ENCODE measurements around the gene EPO. TPM values are rescaled to one million over a fixed set of nuclear protein-coding genes. Genes with fewer than 3 reads are reported as not detected.
"Not testable (repeated sequence)": the region's sequence is repeated elsewhere in the genome, so short reads cannot be mapped to it uniquely, and the experiment has no call there.

Gene EPO
- total and polyA plus RNA-seq, 4 experiments from 2014 or later = not detected

GRCh38 chr7:100723732-100724275 lies 3.5 kb downstream of the EPO start:
- CTCF ChIA-PET (ENCODE audit: partially characterized antibody) = interaction anchor here (1.3 to 5.1 kb wide), 4 partner anchors 18 to 165 kb away, joined by 3 to 47 read pairs (median 24); partner anchors contain the start of gene POP7
- H3K27ac Mint-ChIP-seq = no peak overlapping the region
- H3K4me3 Mint-ChIP-seq = no peak overlapping the region
- Histone ChIP-seq H3K9me3 (ENCODE audit: control insufficient read depth in 1 of 2, low read length in 2 of 2) (no peaks in the 10 kb centered on the region), H3K4me3 (ENCODE audit: low read length in 2 of 2) (no peak overlapping the region), H3K27ac (ENCODE audit: low read depth, low read length) (no peak overlapping the region), H3K36me3 (ENCODE audit: insufficient read depth, low read length) (no peaks in the 10 kb centered on the region), H3K27me3 (ENCODE audit: insufficient read depth, low read length) (peaks cover 8% of the 10 kb centered on the region), H3K4me1 (ENCODE audit: insufficient read depth, low read length) (peaks cover 5% of the 10 kb centered on the region)
- H3K27me3 Mint-ChIP-seq = peaks cover 22 to 44% of the 10 kb centered on the region in 2 donors
- H3K4me1 Mint-ChIP-seq = peaks cover 0 to 4% (median 3%) of the 10 kb centered on the region in 4 donors
- no peak for DNase-seq
- POLR2A ChIA-PET (ENCODE audit: partially characterized antibody) = no interaction called here
- peaks cover 0 to 4% of the 10 kb centered on the region in 2 donors for H3K36me3 Mint-ChIP-seq
- intact Hi-C loops (cut with micrococcal nuclease) = no loop called here
- peaks cover 0 to 12% (median 4%) of the 10 kb centered on the region in 8 donors for H3K9me3 Mint-ChIP-seq

- H3K9me3 Mint-ChIP-seq; H3K27me3 ChIP-seq (ENCODE audit: insufficient read depth, low read length); POLR2A ChIA-PET (ENCODE audit: partially characterized antibody); H3K9me3 ChIP-seq (ENCODE audit: control insufficient read depth in 1 of 2, low read length in 2 of 2); H3K36me3 ChIP-seq (ENCODE audit: insufficient read depth, low read length); H3K36me3 Mint-ChIP-seq; H3K4me1 ChIP-seq (ENCODE audit: insufficient read depth, low read length); H3K4me1 Mint-ChIP-seq; DNase-seq; H3K27ac Mint-ChIP-seq; H3K4me3 Mint-ChIP-seq; H3K4me3 ChIP-seq (ENCODE audit: low read length in 2 of 2); intact Hi-C loops (cut with micrococcal nuclease); H3K27ac ChIP-seq (ENCODE audit: low read depth, low read length): not testable (repeated sequence)
- CTCF ChIA-PET (ENCODE audit: partially characterized antibody) = interaction anchor here (0.6 to 5.1 kb wide), 6 partner anchors 19 to 483 kb away, joined by 3 to 47 read pairs (median 6); partner anchors contain the start of genes POP7 and SLC12A9
- H3K27me3 Mint-ChIP-seq = peaks cover 20 to 41% of the 10 kb centered on the region in 2 donors
Observed at GRCh38 chr7:100724364-100724763, 4.1 kb downstream of the EPO start.

- H3K27ac Mint-ChIP-seq = no peak overlapping the region
- intact Hi-C loops (cut with micrococcal nuclease) = no loop called here
- POLR2A ChIA-PET (ENCODE audit: partially characterized antibody) = no interaction called here
Observed at GRCh38 chr7:100726996-100727761, 6.9 kb downstream of the EPO start.

GRCh38 chr7:100728196-100728595 lies 7.9 kb downstream of the EPO start:
- Histone ChIP-seq H3K9me3 (ENCODE audit: control insufficient read depth in 1 of 2, low read length in 2 of 2) (no peaks in the 10 kb centered on the region), H3K27ac (ENCODE audit: low read depth, low read length) (no peak overlapping the region), H3K4me1 (ENCODE audit: insufficient read depth, low read length) (peaks cover 5% of the 10 kb centered on the region), H3K27me3 (ENCODE audit: insufficient read depth, low read length) (no peaks in the 10 kb centered on the region), H3K36me3 (ENCODE audit: insufficient read depth, low read length) (no peaks in the 10 kb centered on the region), H3K4me3 (ENCODE audit: low read length in 2 of 2) (no peak overlapping the region)
- intact Hi-C loops (cut with micrococcal nuclease) = loop anchor here (2.0 kb wide), 1 partner anchor 15 kb away; no protein-coding TSS in a partner anchor
- Mint-ChIP-seq H3K9me3 (no peaks in the 10 kb centered on the region), H3K36me3 (no peaks in the 10 kb centered on the region), H3K4me1 (peaks cover 0 to 4% (median 3%) of the 10 kb centered on the region in 4 donors), H3K4me3 (no peak overlapping the region), H3K27me3 (peaks cover 13 to 16% of the 10 kb centered on the region in 2 donors), H3K27ac (no peak overlapping the region)
- POLR2A ChIA-PET (ENCODE audit: partially characterized antibody) = no interaction called here
- no peak for DNase-seq
- CTCF ChIA-PET (ENCODE audit: partially characterized antibody) = interaction anchor here (0.9 to 2.3 kb wide), 3 partner anchors 11 to 164 kb away, joined by 3 to 16 read pairs (median 3); partner anchors contain the start of gene POP7

More at GRCh38 chr7:100726996-100727761, 6.9 kb downstream of the EPO start:
- Mint-ChIP-seq H3K9me3 (no peaks in the 10 kb centered on the region), H3K4me3 (no peak overlapping the region), H3K4me1 (peaks cover 0 to 4% (median 3%) of the 10 kb centered on the region in 4 donors), H3K27me3 (peaks cover 12 to 22% of the 10 kb centered on the region in 2 donors), H3K36me3 (no peaks in the 10 kb centered on the region)
- CTCF ChIA-PET (ENCODE audit: partially characterized antibody) = interaction anchor here (0.8 to 5.1 kb wide), 8 partner anchors 8 to 163 kb away, joined by 3 to 47 read pairs (median 4); partner anchors contain the start of genes PCOLCE and POP7
- no peak for DNase-seq
- peaks cover 5% of the 10 kb centered on the region for H3K4me1 ChIP-seq (ENCODE audit: insufficient read depth, low read length)
- no peak overlapping the region for H3K27ac ChIP-seq (ENCODE audit: low read depth, low read length)
- H3K27me3 ChIP-seq (ENCODE audit: insufficient read depth, low read length) = no peaks in the 10 kb centered on the region
- no peaks in the 10 kb centered on the region for H3K36me3 ChIP-seq (ENCODE audit: insufficient read depth, low read length)
- no peaks in the 10 kb centered on the region for H3K9me3 ChIP-seq (ENCODE audit: control insufficient read depth in 1 of 2, low read length in 2 of 2)
- no peak overlapping the region for H3K4me3 ChIP-seq (ENCODE audit: low read length in 2 of 2)

GRCh38 chr7:100730136-100730800 lies 10.0 kb downstream of the EPO start:
- ChIA-PET POLR2A (ENCODE audit: partially characterized antibody) (no interaction called here), CTCF (ENCODE audit: partially characterized antibody) (interaction anchor here (0.9 kb wide), 1 partner anchor 13 kb away, joined by 3 read pairs; no protein-coding TSS in a partner anchor)
- Mint-ChIP-seq H3K27ac (no peak overlapping the region), H3K4me1 (peaks cover 0 to 2% (median under 1%) of the 10 kb centered on the region in 4 donors), H3K4me3 (no peak overlapping the region), H3K9me3 (no peaks in the 10 kb centered on the region), H3K27me3 (peaks cover 11 to 15% of the 10 kb centered on the region in 2 donors), H3K36me3 (no peaks in the 10 kb centered on the region)
- H3K36me3 ChIP-seq (ENCODE audit: insufficient read depth, low read length) = no peaks in the 10 kb centered on the region
- H3K27me3 ChIP-seq (ENCODE audit: insufficient read depth, low read length) = no peaks in the 10 kb centered on the region
- H3K9me3 ChIP-seq (ENCODE audit: control insufficient read depth in 1 of 2, low read length in 2 of 2) = no peaks in the 10 kb centered on the region
- intact Hi-C loops (cut with micrococcal nuclease) = no loop called here
- H3K27ac ChIP-seq (ENCODE audit: low read depth, low read length) = no peak overlapping the region
- no peak overlapping the region for H3K4me3 ChIP-seq (ENCODE audit: low read length in 2 of 2)
- no peak for DNase-seq
- peaks cover 2% of the 10 kb centered on the region for H3K4me1 ChIP-seq (ENCODE audit: insufficient read depth, low read length)

- ChIA-PET POLR2A (ENCODE audit: partially characterized antibody) (no interaction called here), CTCF (ENCODE audit: partially characterized antibody) (interaction anchor here (1.2 to 1.5 kb wide), 2 partner anchors 26 to 161 kb away, joined by 3 to 4 read pairs; partner anchors contain the start of gene POP7)
- Mint-ChIP-seq H3K9me3 (no peaks in the 10 kb centered on the region), H3K36me3 (no peaks in the 10 kb centered on the region), H3K4me3 (no peak overlapping the region), H3K4me1 (peaks cover 0 to 2% (median 0%) of the 10 kb centered on the region in 4 donors), H3K27ac (no peak overlapping the region), H3K27me3 (peaks cover 10 to 15% of the 10 kb centered on the region in 2 donors)
- Histone ChIP-seq H3K27me3 (ENCODE audit: insufficient read depth, low read length) (no peaks in the 10 kb centered on the region), H3K9me3 (ENCODE audit: control insufficient read depth in 1 of 2, low read length in 2 of 2) (no peaks in the 10 kb centered on the region), H3K36me3 (ENCODE audit: insufficient read depth, low read length) (no peaks in the 10 kb centered on the region), H3K27ac (ENCODE audit: low read depth, low read length) (no peak overlapping the region), H3K4me1 (ENCODE audit: insufficient read depth, low read length) (no peaks in the 10 kb centered on the region), H3K4me3 (ENCODE audit: low read length in 2 of 2) (no peak overlapping the region)
- intact Hi-C loops (cut with micrococcal nuclease) = no loop called here
- no peak for DNase-seq
Observed at GRCh38 chr7:100731937-100732636, 11.8 kb downstream of the EPO start.

Data from CD4-positive, alpha-beta memory T cell (primary cell).